Parathyroid adenoma (tissue), 2 donors: ENCODE results near the gene KCNH1.

Experiments
- H2AFZ ChIP-seq: fragments of 300-600 bp; sonication (generic); one replicate; pipeline ENCODE4 v1.7.0; 2017; ENCODE audit warnings: antibody characterized with exemption, mild to moderate bottlenecking
- H3K27ac ChIP-seq: fragments of 300-600 bp; sonication (generic); one replicate; pipeline ENCODE4 v1.7.0; 2017
- H3K27me3 ChIP-seq: fragments of 300-600 bp; sonication (generic); one replicate; pipeline ENCODE4 v1.7.0; 2017; ENCODE audit warnings: low read length; ENCODE audit not compliant: control insufficient read depth, insufficient read depth
- H3K36me3 ChIP-seq: fragments of 300-600 bp; sonication (generic); one replicate; pipeline ENCODE4 v1.7.0; 2017; ENCODE audit warnings: low read length; ENCODE audit not compliant: control insufficient read depth, insufficient read depth
- H3K4me1 ChIP-seq: fragments of 300-600 bp; sonication (generic); one replicate; pipeline ENCODE4 v1.7.0; 2017; ENCODE audit warnings: control low read depth
- H3K4me2 ChIP-seq: fragments of 300-600 bp; sonication (generic); one replicate; pipeline ENCODE4 v1.7.0; 2017; ENCODE audit warnings: low read length
- H3K4me3 ChIP-seq: fragments of 300-600 bp; sonication (generic); one replicate; pipeline ENCODE4 v1.7.0; 2017; ENCODE audit warnings: low read depth, low read length
- H3K79me2 ChIP-seq: fragments of 300-600 bp; sonication (generic); one replicate; pipeline ENCODE4 v1.7.0; 2017; ENCODE audit warnings: control low read depth
- H3K9ac ChIP-seq: fragments of 300-600 bp; sonication (generic); one replicate; pipeline ENCODE4 v1.7.0; 2017; ENCODE audit warnings: mild to moderate bottlenecking
- H3K9me3 ChIP-seq: fragments of 300-600 bp; sonication (generic); one replicate; pipeline ENCODE4 v1.7.0; 2017; ENCODE audit warnings: low read length; ENCODE audit not compliant: control insufficient read depth
- CTCF ChIP-seq: fragments of 300-600 bp; sonication (generic); IDR thresholded peaks from one replicate; pipeline ENCODE4 v1.7.0; 2017; ENCODE audit warnings: antibody characterized with exemption, mild to moderate bottlenecking
- donor health status: primary hyperparathyroidism.

The KCNH1 gene

GRCh38 chr1:210769473-210769872, 364.5 kb downstream of the KCNH1 start:
- TF ChIP-seq CTCF, result no peak
- Histone ChIP-seq H3K27ac (no peak overlapping the region), H3K9ac (no peak overlapping the region), H2AFZ (no peak overlapping the region), H3K9me3 (no peaks in the 10 kb centered on the region), H3K79me2 (no peaks in the 10 kb centered on the region), H3K4me3 (no peak overlapping the region), H3K36me3 (no peaks in the 10 kb centered on the region), H3K4me2 (no peak overlapping the region), H3K27me3 (no peaks in the 10 kb centered on the region), H3K4me1 (no peaks in the 10 kb centered on the region)

- Histone ChIP-seq H3K9ac (no peak overlapping the region), H3K4me3 (no peak overlapping the region), H3K79me2 (no peaks in the 10 kb centered on the region), H3K4me1 (no peaks in the 10 kb centered on the region), H3K36me3 (no peaks in the 10 kb centered on the region), H3K27ac (no peak overlapping the region), H3K9me3 (no peaks in the 10 kb centered on the region), H3K4me2 (no peak overlapping the region), H2AFZ (no peak overlapping the region), H3K27me3 (no peaks in the 10 kb centered on the region)
- no peak for TF ChIP-seq CTCF
Measured at GRCh38 chr1:210764536-210764935, 369.4 kb downstream of the KCNH1 start.

- no peak overlapping the region for H3K27ac ChIP-seq
- no peaks in the 10 kb centered on the region for H3K9me3 ChIP-seq
- no peaks in the 10 kb centered on the region for H3K79me2 ChIP-seq
- H3K36me3 ChIP-seq, result no peaks in the 10 kb centered on the region
- no peak overlapping the region for H3K4me3 ChIP-seq
- H3K9ac ChIP-seq, result no peak overlapping the region
- no peaks in the 10 kb centered on the region for H3K4me1 ChIP-seq
- H3K4me2 ChIP-seq, result no peak overlapping the region
- no peak overlapping the region for H2AFZ ChIP-seq
- no peaks in the 10 kb centered on the region for H3K27me3 ChIP-seq
- TF ChIP-seq CTCF, result no peak
Measured at GRCh38 chr1:210758761-210759160, 375.2 kb downstream of the KCNH1 start.

GRCh38 chr1:210758261-210758660, 375.7 kb downstream of the KCNH1 start:
- Histone ChIP-seq H2AFZ (no peak overlapping the region), H3K9ac (no peak overlapping the region), H3K4me2 (no peak overlapping the region), H3K36me3 (no peaks in the 10 kb centered on the region), H3K27ac (no peak overlapping the region), H3K9me3 (no peaks in the 10 kb centered on the region), H3K27me3 (no peaks in the 10 kb centered on the region), H3K4me3 (no peak overlapping the region), H3K4me1 (no peaks in the 10 kb centered on the region), H3K79me2 (no peaks in the 10 kb centered on the region)
- TF ChIP-seq CTCF, result no peak

GRCh38 chr1:210757677-210758076, 376.3 kb downstream of the KCNH1 start:
- H3K9ac ChIP-seq, result no peak overlapping the region
- H3K4me2 ChIP-seq, result no peak overlapping the region
- no peaks in the 10 kb centered on the region for H3K79me2 ChIP-seq
- no peak for TF ChIP-seq CTCF
- H3K36me3 ChIP-seq, result no peaks in the 10 kb centered on the region
- H2AFZ ChIP-seq, result no peak overlapping the region
- H3K27me3 ChIP-seq, result no peaks in the 10 kb centered on the region
- no peaks in the 10 kb centered on the region for H3K4me1 ChIP-seq
- no peak overlapping the region for H3K4me3 ChIP-seq
- no peak overlapping the region for H3K27ac ChIP-seq
- no peaks in the 10 kb centered on the region for H3K9me3 ChIP-seq
